KOPT-K1 (cell line): ENCODE measurements around the gene PPIB.

ENCODE experiments used
- H3K27ac ChIP-seq: fragments of 200-600 bp; sonication (generic); 2 replicates; pipeline ENCODE4 v1.5.1; 2016; ENCODE audit warnings: antibody characterized with exemption, mild to moderate bottlenecking, low read depth, low read length; ENCODE audit not compliant: poor library complexity, severe bottlenecking
- H3K36me3 ChIP-seq: fragments of 200-600 bp; sonication (generic); 2 replicates; pipeline ENCODE4 v1.5.1; 2017; ENCODE audit warnings: antibody characterized with exemption, mild to moderate bottlenecking, low read length, moderate library complexity; ENCODE audit not compliant: insufficient read depth
- H3K9me3 ChIP-seq: fragments of 200-600 bp; sonication (generic); 2 replicates; pipeline ENCODE4 v1.5.1; 2017; ENCODE audit warnings: antibody characterized with exemption, low read length, mild to moderate bottlenecking; ENCODE audit not compliant: insufficient read depth, poor library complexity, severe bottlenecking

The PPIB gene

DNA sequence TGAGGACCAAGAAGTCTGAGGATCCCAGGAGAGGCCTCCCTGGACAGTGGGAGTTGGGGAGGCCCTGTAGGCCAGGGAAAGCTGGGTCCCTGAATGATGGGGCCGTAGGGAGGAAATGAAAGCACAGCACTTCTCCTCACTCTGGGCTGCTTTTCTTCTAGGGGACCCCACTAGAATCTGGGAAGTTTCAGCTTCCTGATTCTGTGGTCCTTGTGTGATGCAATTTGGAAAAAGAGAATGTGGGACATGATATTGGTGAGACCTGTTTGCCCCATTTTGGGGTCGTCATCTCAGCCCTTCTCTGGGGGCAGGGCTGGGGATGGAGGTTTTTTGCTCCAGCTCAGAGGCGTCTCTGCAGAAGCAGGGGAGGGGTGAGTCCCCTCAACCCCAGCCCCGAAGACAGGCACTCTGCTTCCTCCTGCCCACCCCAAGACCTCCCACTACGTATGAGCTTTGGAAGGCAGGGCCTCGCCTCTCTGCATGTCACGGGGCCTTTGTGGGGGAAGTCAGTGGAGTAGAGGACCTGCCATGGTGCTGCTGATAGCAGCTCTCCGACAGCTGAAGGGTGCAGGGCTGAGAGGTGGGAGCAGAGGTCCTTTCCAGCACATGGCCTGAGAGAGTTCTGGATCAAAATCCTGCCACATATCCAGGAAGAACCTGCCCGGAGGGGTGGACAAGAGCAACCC is 12.8 kb downstream of the PPIB start:
- no peaks in the 10 kb centered on the region for H3K9me3 ChIP-seq
- no peak overlapping the region for H3K27ac ChIP-seq
- peaks cover 10% of the 10 kb centered on the region; the same call in 1 of the 2 replicates for H3K36me3 ChIP-seq

DNA sequence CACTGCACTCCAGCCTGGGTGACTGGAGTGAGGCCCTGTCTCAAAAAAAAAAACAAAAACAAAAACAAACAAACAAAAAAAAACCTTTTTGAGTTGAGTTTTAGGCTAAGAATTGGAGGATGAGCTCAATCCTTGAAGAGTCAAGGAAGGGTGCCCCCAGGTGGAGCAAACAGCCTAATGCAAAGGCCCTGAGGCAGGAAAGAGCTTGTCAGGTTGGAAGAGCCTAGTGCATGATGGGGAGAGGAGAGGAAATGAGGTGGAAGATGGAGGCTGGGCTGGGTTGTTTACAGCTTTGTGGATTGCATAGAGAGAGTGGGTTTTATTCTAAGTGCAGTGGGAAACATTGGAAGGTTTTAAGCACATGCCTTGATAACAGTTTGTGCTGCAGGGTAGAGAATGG is 13.4 kb downstream of the PPIB start:
- no peaks in the 10 kb centered on the region for H3K9me3 ChIP-seq
- peaks cover 11% of the 10 kb centered on the region for H3K36me3 ChIP-seq
- no peak overlapping the region for H3K27ac ChIP-seq

DNA sequence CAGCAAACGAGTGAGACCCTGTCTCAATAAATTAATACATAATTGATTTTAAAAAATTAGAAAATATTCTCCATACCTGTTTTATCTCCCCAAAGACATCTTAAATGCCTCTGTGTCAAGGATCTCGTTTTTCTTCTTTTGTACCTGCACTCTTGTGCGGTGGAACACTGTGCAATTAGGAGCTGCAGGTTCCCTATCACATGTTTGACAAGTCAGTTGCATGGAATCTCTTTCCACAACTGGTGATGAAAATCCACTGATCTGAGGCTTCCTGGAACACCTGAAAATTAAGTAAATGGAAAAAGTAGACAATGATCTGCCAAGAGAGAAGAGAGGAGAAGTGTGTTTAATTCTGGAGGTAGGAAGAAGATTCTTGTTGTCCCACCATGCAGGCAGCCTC is 14.2 kb downstream of the PPIB start:
- peaks cover 11% of the 10 kb centered on the region for H3K36me3 ChIP-seq
- no peak overlapping the region for H3K27ac ChIP-seq
- H3K9me3 ChIP-seq = no peaks in the 10 kb centered on the region

DNA sequence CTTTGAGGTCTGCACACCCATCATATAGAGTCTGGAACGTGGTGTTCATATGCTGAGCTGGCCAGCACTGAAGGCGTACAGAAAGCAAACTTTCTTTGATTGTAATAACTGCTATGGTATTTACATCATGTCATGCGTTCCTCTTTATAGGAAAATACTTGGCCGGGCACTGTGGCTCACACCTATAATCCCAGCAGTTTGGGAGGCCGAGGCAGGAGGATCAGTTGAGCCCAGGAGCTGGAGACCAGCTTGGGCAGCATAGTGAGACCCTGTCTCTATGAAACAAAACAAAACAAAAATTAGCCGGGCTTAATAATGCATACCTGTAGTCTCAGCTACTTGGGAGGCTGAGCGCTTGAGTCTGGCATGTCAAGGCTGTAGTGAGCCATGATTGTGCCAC is 14.7 kb downstream of the PPIB start:
- H3K36me3 ChIP-seq = peaks cover 16% of the 10 kb centered on the region
- H3K27ac ChIP-seq = no peak overlapping the region
- H3K9me3 ChIP-seq = no peaks in the 10 kb centered on the region

DNA sequence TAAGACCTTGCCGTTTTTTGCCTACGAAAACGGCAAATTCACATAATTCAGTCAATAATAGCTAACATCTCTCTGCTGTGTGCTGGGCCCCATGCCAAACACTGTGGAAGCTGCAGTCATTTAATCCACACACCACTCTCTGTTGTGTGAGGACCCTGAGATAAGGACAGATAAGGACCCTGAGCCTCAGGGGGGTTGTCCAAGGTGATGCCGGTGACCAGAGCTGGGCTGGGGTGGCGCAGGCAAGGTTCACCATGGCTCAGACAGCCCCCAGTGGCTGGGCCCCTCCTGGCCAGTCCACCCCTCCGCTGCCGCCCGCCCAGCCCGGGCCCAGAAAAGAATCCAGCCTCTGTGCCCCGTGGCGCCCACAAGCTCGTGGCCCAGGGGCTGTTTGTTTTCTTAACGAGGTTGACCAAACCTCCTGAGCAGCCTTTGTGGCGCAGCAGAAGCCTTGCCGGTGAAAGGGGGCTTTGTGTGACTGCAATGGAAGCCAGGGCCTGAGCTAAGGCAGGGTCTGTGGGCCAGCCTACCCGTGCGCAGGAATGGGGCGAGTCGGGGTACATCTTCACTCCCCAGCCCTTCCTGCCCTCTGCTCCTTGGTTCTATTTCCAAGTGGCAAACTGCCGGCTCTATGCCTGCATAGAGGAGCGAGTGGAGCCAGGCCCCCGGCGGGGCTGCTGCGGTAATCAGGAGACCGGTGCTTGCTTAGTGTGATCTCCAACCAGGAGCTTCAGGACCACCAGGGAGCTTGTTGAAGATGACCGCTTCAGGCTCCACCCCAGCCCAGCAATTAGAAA is 15.7 kb downstream of the PPIB start:
- H3K9me3 ChIP-seq = no peaks in the 10 kb centered on the region
- no peak overlapping the region for H3K27ac ChIP-seq

DNA sequence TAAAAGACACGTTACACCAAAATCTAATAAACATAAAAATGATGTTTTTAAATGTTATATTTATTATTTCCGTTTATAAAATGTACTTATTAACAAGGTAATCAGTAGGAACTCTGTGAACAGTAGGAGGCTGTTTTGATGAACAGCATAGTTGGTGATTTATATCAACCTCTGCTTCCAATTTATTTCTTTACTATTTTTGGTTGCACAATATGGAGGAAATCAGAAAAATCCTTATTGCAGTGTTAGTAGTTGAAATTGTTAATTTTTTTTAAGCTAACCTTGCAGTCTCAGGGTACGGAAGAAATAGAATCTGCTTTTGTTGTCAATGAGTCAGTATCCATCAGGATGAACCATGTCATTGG is 16.3 kb downstream of the PPIB start:
- Histone ChIP-seq H3K27ac (no peak overlapping the region), H3K36me3 (peaks cover 29% of the 10 kb centered on the region), H3K9me3 (no peaks in the 10 kb centered on the region)

More for the DNA sequence above, 15.7 kb downstream of the PPIB start:
- peaks cover 23% of the 10 kb centered on the region for H3K36me3 ChIP-seq

DNA sequence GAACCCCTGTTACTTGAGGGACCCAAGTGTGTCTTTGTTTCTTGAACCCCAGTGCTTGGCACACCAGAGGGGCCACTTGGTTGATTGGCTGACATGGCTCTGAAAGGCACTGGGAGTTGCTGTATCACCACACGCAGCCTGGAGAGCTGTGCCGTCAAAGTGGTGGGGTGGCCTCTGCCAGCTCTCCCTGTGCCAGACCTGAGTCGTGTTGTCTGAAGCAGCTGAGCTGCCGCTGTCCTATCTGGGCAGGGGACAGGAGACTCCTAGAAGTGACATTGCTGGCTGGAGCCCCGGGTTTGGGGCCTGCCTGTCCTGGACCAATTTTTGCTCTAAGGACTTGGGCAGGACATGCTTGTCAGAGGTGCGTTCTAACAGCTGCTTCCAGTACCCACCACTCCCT is 16.8 kb downstream of the PPIB start:
- Histone ChIP-seq H3K36me3 (peaks cover 33% of the 10 kb centered on the region), H3K27ac (no peak overlapping the region), H3K9me3 (no peaks in the 10 kb centered on the region)

DNA sequence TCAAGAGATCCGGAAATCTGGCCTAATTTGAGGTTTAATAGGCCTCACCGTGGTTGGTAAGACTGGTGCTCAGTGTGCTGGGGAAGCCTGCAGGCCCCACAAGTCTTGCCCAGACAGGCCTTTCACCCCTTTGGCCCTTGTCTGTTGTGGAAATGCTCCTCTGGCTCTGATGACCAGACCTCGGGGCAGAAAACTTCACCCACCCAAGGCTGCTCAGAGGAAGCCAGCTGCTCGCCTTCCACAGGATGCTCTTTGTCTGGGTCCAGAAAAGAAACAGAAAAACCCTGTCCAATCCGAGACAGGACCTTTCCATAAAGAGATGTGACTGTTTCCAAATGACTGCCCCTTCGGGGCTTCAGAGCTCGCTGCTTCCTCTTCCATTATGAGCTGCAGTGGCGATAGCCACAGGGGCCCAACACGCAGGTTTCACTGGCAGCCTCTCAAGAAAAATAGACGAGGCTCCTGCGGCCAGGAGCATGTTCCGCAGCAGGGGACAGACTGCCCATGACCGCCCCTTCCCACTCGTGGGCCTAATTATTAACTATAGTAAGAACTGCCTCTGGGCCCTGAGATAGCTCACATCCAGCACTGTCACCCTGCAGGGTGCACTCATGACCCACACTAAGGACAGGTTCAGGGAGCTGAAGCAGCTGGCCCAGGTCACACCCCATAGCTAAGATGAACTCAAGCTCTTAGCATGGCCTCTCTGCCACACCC is 18.1 kb downstream of the PPIB start:
- Histone ChIP-seq H3K9me3 (no peaks in the 10 kb centered on the region), H3K36me3 (peaks cover 35% of the 10 kb centered on the region), H3K27ac (no peak overlapping the region)

DNA sequence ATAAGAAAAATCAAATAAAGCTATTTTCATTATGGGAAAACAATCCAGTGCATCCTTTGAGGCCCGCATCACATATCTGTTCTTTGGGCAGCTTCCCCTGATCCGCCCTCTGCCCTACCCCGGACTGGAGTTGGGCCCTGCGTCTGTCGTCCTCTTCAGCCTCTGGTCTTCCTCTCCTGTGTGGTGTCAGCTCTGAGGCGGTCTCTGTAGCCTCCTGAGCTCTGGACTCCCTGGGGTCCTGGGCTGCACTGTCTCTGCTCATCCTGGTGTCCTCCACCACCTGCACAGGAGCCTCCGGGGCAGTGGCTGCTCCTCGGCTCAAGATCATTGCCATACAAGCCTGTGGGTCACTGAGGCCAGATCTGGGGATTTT is 18.6 kb downstream of the PPIB start:
- Histone ChIP-seq H3K9me3 (no peaks in the 10 kb centered on the region), H3K27ac (no peak overlapping the region), H3K36me3 (peaks cover 35% of the 10 kb centered on the region)

DNA sequence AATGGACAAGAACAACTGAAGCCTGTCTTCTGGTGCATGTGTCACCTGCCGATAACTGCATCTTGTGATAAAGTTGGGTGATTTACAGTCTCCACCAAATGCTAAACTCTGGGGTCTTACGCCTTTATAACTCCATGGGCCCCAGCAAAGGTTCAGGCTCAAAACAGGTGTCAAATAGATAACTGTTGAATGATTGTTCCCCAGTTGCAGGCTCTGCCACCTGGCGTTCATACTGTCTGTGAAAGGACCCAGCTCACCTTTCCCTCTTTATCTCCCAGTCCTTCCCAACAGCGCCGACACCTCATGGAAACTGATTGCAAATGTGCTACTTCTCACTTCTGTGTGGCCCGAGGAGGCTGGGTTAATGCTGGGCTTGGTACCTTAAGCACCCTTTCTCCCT is 19.5 kb downstream of the PPIB start:
- no peak overlapping the region for H3K27ac ChIP-seq
- H3K36me3 ChIP-seq = peaks cover 41% of the 10 kb centered on the region
- H3K9me3 ChIP-seq = no peaks in the 10 kb centered on the region

DNA sequence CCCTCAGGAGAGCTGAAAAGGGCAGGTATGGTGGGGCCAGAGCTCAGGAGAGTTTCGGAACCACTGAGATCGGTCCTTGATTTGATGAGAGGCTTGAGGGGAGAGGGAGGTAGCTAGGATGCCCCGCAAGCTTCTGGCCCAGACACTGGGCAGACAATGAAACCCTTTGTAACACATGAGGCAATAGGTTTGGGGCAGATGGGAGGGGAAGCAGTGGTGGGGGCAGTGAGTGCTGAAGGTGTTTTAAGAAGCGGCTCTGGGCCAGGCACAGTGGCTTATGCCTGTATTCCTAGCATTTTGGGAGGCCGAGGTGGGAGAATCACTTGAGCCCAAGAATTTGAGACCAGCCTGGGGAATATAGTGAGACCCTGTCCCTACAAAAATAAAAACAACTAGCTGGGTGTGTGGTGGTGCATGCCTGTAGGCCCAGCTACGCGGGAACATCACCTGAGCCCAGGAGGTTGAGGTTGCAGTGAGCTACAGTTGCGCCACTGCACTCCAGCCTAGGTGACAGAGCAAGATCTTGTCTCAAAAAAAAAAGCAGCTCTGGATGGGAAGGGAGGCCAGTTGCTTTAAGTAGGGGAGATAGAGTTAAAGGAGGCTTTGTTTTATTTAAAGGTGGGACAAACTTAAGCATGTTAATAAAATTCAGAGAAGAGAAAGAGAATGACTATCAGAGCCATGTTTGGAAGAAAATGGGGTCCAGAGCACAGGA is 20.9 kb downstream of the PPIB start:
- Histone ChIP-seq H3K36me3 (peaks cover 53% of the 10 kb centered on the region), H3K27ac (no peak overlapping the region)

DNA sequence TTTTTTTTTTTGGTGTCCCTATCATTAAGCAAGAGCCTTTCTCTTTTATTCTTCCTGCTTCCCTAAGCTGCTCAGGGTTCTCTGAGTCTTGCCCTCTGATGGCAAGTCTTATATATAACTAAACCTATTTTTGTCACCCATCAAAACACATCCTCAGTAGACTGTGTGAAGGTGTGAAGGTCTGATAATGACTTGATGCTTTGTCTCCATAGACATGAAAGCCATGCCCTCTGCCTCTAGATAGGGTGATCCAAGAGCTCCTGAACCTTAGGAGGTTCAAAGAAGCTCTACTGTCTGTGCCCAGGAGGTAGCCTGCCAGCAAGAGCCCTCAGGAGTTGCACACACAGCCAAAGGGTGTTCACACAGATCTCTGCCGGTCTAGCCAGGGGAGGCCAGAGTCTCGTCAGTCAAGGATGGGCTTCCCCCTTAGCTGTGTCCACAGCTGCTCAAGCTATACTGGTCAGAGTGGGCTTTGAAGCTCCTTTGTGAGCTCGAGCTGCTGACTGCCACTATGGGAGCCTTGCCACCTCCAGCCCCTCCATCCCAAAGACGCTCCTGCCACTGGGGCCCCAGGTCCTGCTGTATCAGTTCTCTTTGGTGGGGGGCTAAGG is 24.4 kb downstream of the PPIB start:
- Histone ChIP-seq H3K9me3 (no peaks in the 10 kb centered on the region), H3K27ac (no peak overlapping the region), H3K36me3 (peaks cover 71% of the 10 kb centered on the region)

More for the DNA sequence above, 20.9 kb downstream of the PPIB start:
- H3K9me3 ChIP-seq = no peaks in the 10 kb centered on the region

DNA sequence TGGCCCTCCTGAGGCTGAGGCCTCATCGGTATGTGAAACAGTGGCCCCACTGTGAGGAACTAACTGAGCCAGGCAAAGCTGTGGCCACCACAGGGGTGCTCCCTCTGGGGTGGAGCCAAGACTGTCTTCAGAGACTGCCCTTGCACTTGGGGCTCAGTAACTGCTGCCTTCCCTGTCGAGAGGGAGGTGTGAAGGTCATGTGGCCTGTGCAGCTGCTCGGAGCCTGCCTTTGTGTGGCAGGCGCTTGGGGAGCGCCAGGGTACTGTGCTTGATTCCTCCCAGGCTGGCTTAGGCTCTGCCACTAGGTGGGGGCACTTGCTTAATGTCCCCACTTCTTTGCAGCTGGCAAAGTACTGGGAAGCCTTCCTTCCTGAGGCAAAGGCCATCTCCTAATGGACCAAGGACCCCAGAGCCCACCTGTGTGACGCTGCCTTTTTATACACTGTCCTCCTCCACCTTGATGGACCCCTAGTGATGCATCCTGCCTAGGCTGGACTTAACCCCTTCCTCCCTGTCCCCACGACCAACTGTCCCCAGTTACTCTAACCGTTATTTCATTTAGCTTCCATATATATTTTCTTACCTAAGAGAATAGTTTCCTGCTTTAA is 25.5 kb downstream of the PPIB start:
- no peak overlapping the region for H3K27ac ChIP-seq
- peaks cover 72% of the 10 kb centered on the region for H3K36me3 ChIP-seq
- no peaks in the 10 kb centered on the region for H3K9me3 ChIP-seq

DNA sequence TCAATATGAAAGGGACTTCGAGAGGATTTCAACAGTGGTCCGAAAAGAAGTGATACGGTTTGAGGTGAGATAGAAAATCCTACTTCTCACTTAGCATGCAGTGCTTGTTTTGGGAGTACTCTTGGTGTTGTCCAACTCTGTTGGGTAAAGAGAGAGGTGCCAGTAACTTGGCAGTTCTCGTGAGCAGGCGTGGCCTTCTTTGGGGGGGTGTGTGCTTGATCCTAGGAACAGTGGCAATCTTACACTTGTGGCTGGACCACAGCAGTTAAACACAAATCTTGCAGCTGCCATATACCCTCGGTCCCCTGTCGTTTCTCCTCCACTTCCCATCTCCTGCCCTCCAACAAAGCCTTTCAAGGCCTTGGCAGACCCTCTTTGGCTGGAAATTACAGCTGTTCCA is 26.5 kb downstream of the PPIB start:
- Histone ChIP-seq H3K27ac (no peak overlapping the region), H3K36me3 (peaks cover 73% of the 10 kb centered on the region), H3K9me3 (no peaks in the 10 kb centered on the region)
